H1 (cell line): Measurements from ENCODE around the gene F2RL2. TPM values are rescaled to one million over a fixed set of nuclear protein-coding genes. Genes with fewer than 3 reads are reported as not detected.

ENCODE experiments used
- KDM4A ChIP-seq: IDR thresholded peaks from one replicate; pipeline ENCODE4 v1.7.1; 2012; ENCODE audit warnings: low read depth, mild to moderate bottlenecking, moderate library complexity, low read length, inconsistent platforms; ENCODE audit not compliant: severe bottlenecking
- KDM5A ChIP-seq: fragments of 200-600 bp; IDR thresholded peaks from 2 replicates; pipeline ENCODE4 v1.7.1; 2012; ENCODE audit warnings: mild to moderate bottlenecking, low read length, inconsistent platforms, mixed read lengths
- polyA plus RNA-seq, 7 experiments: library from polyadenylated mRNA; depleted of rRNA in 3 of 7; stranded (reverse) in 5 of 7; unstranded in 2 of 7; fragments of >200 nt in 5 of 7; fragments of 200-250 nt in 2 of 7; gene quantifications; 1 replicate in 5 of 7; 2 replicates in 1 of 7; 4 replicates in 1 of 7; pipeline versions ENCODE4 v1.2.1 to v1.2.3, GENCODE V29; 2011 to 2013; ENCODE audit warnings: missing spikeins in 2 of 7, mixed read lengths in 2 of 7
- total RNA-seq: library from RNA; stranded (reverse); fragmentation: NEBNext Ultra II Directional; extraction: Animal tissue kit (Norgen Biotek cat#: 25700); gene quantifications from 2 replicates; pipeline ENCODE4 v1.2.1, GENCODE V29; 2021

The F2RL2 gene
- total and polyA plus RNA-seq, 2 of the 8 experiments (the other 6 are each of a cell fraction or from before 2014, with no cell fraction given): 0.03 to 0.07 TPM

DNA sequence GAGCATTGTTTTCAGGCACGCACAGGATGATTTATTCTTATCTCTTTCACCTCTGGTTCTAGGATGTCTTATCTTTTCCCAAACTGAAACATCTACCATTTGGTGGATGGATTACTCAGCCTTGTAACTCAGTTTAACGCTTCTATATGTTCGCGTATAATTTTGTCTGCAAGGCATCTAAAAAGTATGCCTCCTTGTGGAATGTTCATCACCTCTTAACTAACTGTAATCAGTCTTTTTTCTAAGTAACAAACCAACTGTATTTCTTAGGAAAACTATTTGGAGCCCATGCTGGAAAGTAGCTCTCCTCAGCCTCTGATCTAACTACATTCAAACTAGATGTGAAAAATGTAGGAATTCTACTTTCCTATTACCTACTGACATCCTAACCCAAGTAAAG, 11.5 kb upstream of the F2RL2 start (continued):
- TF ChIP-seq KDM5A (no peak), KDM4A (no peak)
- TF ChIP-seq, all 59 proteins: peak for 0
